ENCODE results near the gene IRF2BPL. TPM values are rescaled to one million over a fixed set of nuclear protein-coding genes. Genes with fewer than 3 reads are reported as not detected.

IRF2BPL gene
- total and polyA plus RNA-seq, 2 donors from 2014 or later: 15.7 to 97.1 TPM

- peaks cover 35 to 44% (median 41%) of the 10 kb centered on the region in 3 donors for H3K4me1 ChIP-seq (ENCODE audit: control insufficient read depth in 2 of 3, insufficient read depth in 2 of 3, low read depth in 1 of 3, low read length in 3 of 3)
- peak; percentile 91 to 97 (median 93) for DNase-seq
These were observed 5.4 kb upstream of the IRF2BPL start for GRCh38 chr14:77033622-77034589.

GRCh38 chr14:77032844-77033621, 4.5 kb upstream of the IRF2BPL start:
- H3K27ac ChIP-seq (ENCODE audit: low read depth in 2 of 2, low read length in 2 of 2): peak overlapping the region; percentile 93 to 99
- peaks cover 33 to 40% (median 35%) of the 10 kb centered on the region in 3 donors for H3K4me1 ChIP-seq (ENCODE audit: control insufficient read depth in 2 of 3, insufficient read depth in 2 of 3, low read depth in 1 of 3, low read length in 3 of 3)
- peak; percentile 39 for FAIRE-seq
- peak overlapping the region; percentile 21 to 63 (median 33) for H3K4me3 ChIP-seq (ENCODE audit: low read length in 3 of 3)
- no peaks in the 10 kb centered on the region for H3K9me3 ChIP-seq (ENCODE audit: control insufficient read depth in 2 of 3, insufficient read depth in 1 of 3, low read length in 3 of 3)
- DNase-seq: peak; percentile 96 to 98 (median 98)
- intact Hi-C loops (cut with DNase I): no loop called here
- H3K36me3 ChIP-seq (ENCODE audit: control insufficient read depth in 2 of 3, insufficient read depth in 3 of 3, low read length in 3 of 3): no peaks in the 10 kb centered on the region
- peak; percentile 14 for TF ChIP-seq CTCF (IDR thresholded peaks at IDR 0.05; ENCODE audit: borderline replicate concordance, extremely low read depth, insufficient read depth)
- H3K9ac ChIP-seq (ENCODE audit: low read length in 3 of 3): peak overlapping the region in 2 of 3 donors; percentile 18 to 93
- no peaks in the 10 kb centered on the region for H3K27me3 ChIP-seq (ENCODE audit: control insufficient read depth, insufficient read depth, low read length)

More at GRCh38 chr14:77033622-77034589, 5.4 kb upstream of the IRF2BPL start:
- no peaks in the 10 kb centered on the region for H3K36me3 ChIP-seq (ENCODE audit: control insufficient read depth in 2 of 3, insufficient read depth in 3 of 3, low read length in 3 of 3)
- peak overlapping the region; percentile 55 to 63 (median 61) for H3K4me3 ChIP-seq (ENCODE audit: low read length in 3 of 3)
- H3K27me3 ChIP-seq (ENCODE audit: control insufficient read depth, insufficient read depth, low read length): no peaks in the 10 kb centered on the region
- intact Hi-C loops (cut with DNase I): no loop called here
- H3K9me3 ChIP-seq (ENCODE audit: control insufficient read depth in 2 of 3, insufficient read depth in 1 of 3, low read length in 3 of 3): no peaks in the 10 kb centered on the region
- H3K27ac ChIP-seq (ENCODE audit: low read depth in 2 of 2, low read length in 2 of 2): peak overlapping the region; percentile 93 to 99
- no peak for TF ChIP-seq CTCF (IDR thresholded peaks at IDR 0.05; ENCODE audit: borderline replicate concordance, extremely low read depth, insufficient read depth)
- FAIRE-seq: no peak
- H3K9ac ChIP-seq (ENCODE audit: low read length in 3 of 3): peak overlapping the region; percentile 32 to 92 (median 38)

- no peaks in the 10 kb centered on the region for H3K27me3 ChIP-seq (ENCODE audit: control insufficient read depth, insufficient read depth, low read length)
- TF ChIP-seq CTCF (IDR thresholded peaks at IDR 0.05; ENCODE audit: borderline replicate concordance, extremely low read depth, insufficient read depth): no peak
- peak overlapping the region in 2 of 3 donors; percentile 6 to 41 for H3K4me3 ChIP-seq (ENCODE audit: low read length in 3 of 3)
- peak overlapping the region; percentile 93 to 99 for H3K27ac ChIP-seq (ENCODE audit: low read depth in 2 of 2, low read length in 2 of 2)
- H3K9me3 ChIP-seq (ENCODE audit: control insufficient read depth in 2 of 3, insufficient read depth in 1 of 3, low read length in 3 of 3): no peaks in the 10 kb centered on the region
- peak overlapping the region in 2 of 3 donors; percentile 75 to 93 for H3K9ac ChIP-seq (ENCODE audit: low read length in 3 of 3)
- H3K4me1 ChIP-seq (ENCODE audit: control insufficient read depth in 2 of 3, insufficient read depth in 2 of 3, low read depth in 1 of 3, low read length in 3 of 3): peaks cover 29 to 34% (median 31%) of the 10 kb centered on the region in 3 donors
- no peaks in the 10 kb centered on the region for H3K36me3 ChIP-seq (ENCODE audit: control insufficient read depth in 2 of 3, insufficient read depth in 3 of 3, low read length in 3 of 3)
- intact Hi-C loops (cut with DNase I): no loop called here
- FAIRE-seq (no peak), DNase-seq (peak in 1 of 5 donors; percentile 54)
These were observed 4.0 kb upstream of the IRF2BPL start for GRCh38 chr14:77032491-77032843.

All from kidney (tissue), 14 donors.